Activated CD8-positive, alpha-beta T cell treated with anti-CD3 and anti-CD28 coated beads for 36 hours (primary cell): ENCODE measurements around the gene HSP90B1. TPM values are rescaled to one million over a fixed set of nuclear protein-coding genes. Genes with fewer than 3 reads are reported as not detected.

Experiments used
- ATAC-seq: fragments of 200-7000 bp; cut with Tn5 transposase; one replicate; pipeline ENCODE4 v1.10.0; 2021; ENCODE audit warnings: mild to moderate bottlenecking, moderate library complexity
- CTCF ChIA-PET: fragments of 350-600 bp; sonication (Branson Sonifier 250); formaldehyde crosslinking; loops from one replicate; lab custom pipeline; 2021; ENCODE audit warnings: antibody characterized with exemption; lab: Charles Lee
- POLR2A ChIA-PET: fragments of 350-600 bp; sonication (Branson Sonifier 250); formaldehyde crosslinking; loops from one replicate; lab custom pipeline; 2021; ENCODE audit warnings: antibody characterized with exemption; lab: Charles Lee
- DNase-seq: peaks from one replicate; pipeline ENCODE4 v3.0.0-alpha.2; 2020
- H3K27ac Mint-ChIP-seq: one replicate; pipeline ENCODE4 v1.8.0; 2021; ENCODE audit warnings: mild to moderate bottlenecking, mixed read lengths
- H3K27me3 Mint-ChIP-seq: one replicate; pipeline ENCODE4 v1.8.0; 2021; ENCODE audit warnings: mixed read lengths
- H3K36me3 Mint-ChIP-seq: one replicate; pipeline ENCODE4 v1.8.0; 2021; ENCODE audit warnings: low read depth, mixed read lengths
- H3K4me1 Mint-ChIP-seq: one replicate; pipeline ENCODE4 v1.8.0; 2021; ENCODE audit warnings: low read depth, mixed read lengths
- H3K4me3 Mint-ChIP-seq: one replicate; pipeline ENCODE4 v1.8.0; 2021; ENCODE audit warnings: mild to moderate bottlenecking, moderate library complexity, mixed read lengths
- H3K9me3 Mint-ChIP-seq: one replicate; pipeline ENCODE4 v1.8.0; 2021; ENCODE audit warnings: mixed read lengths
- CTCF ChIP-seq: fragments of 200-600 bp; IDR thresholded peaks from one replicate; pipeline ENCODE4 v1.8.0; 2022; ENCODE audit warnings: antibody characterized with exemption, mild to moderate bottlenecking
- intact Hi-C: fragments of 100-400 bp; cut with micrococcal nuclease; formaldehyde crosslinking; loops from one replicate; pipeline ENCODE4 v1.10.0; 2022
- total RNA-seq, 2 experiments: library from RNA; stranded (reverse); gene quantifications; one replicate each; pipeline ENCODE4 v1.2.3, GENCODE V29; 2021

The HSP90B1 gene
- total RNA-seq = 100 to 1,000 TPM; 412 to 418 TPM

GRCh38 chr12:103930034-103930786 lies at the start of gene HSP90B1:
Gene HSP90B1 (plus strand): TSS chr12:103930410. CDS start chr12:103930516, 106 bp downstream.
- Mint-ChIP-seq H3K4me1 (peaks cover 49% of the 10 kb centered on the region), H3K27ac (peak within 1 kb of the TSS; percentile 99), H3K9me3 (no peaks in the 10 kb centered on the region), H3K36me3 (peaks cover 64% of the 10 kb centered on the region), H3K27me3 (peaks cover 3% of the 10 kb centered on the region), H3K4me3 (peak within 1 kb of the TSS; percentile 87)
- TF ChIP-seq CTCF = no peak
- intact Hi-C loops = loop anchor here (5.0 kb wide), 1 partner anchor 48 kb away; no protein-coding TSS in a partner anchor
- CTCF ChIA-PET = interaction anchor here (0.6 to 4.0 kb wide), 4 partner anchors 26 to 134 kb away, joined by 3 to 16 read pairs (median 5); a partner anchor contains a TSS
- DNase-seq = peak; percentile 100
- ATAC-seq = peak; percentile 63
- POLR2A ChIA-PET = interaction anchor here (0.7 to 7.0 kb wide), 21 partner anchors 10 to 358 kb away, joined by 3 to 90 read pairs (median 6); partner anchors contain the start of genes NFYB, NT5DC3 and TDG

GRCh38 chr12:103881261-103881660 lies 48.9 kb upstream of the HSP90B1 start:
- Mint-ChIP-seq H3K27ac (no peak overlapping the region), H3K4me1 (peaks cover 40% of the 10 kb centered on the region), H3K36me3 (no peaks in the 10 kb centered on the region), H3K4me3 (no peak overlapping the region), H3K27me3 (no peaks in the 10 kb centered on the region), H3K9me3 (no peaks in the 10 kb centered on the region)
- POLR2A ChIA-PET = interaction anchor here (1.0 to 1.8 kb wide), 2 partner anchors 21 to 44 kb away, joined by 3 to 5 read pairs; no protein-coding TSS in a partner anchor
- no peak for TF ChIP-seq CTCF
- CTCF ChIA-PET = interaction anchor here (1.5 to 5.4 kb wide), 2 partner anchors 11 to 227 kb away, joined by 3 to 37 read pairs; no protein-coding TSS in a partner anchor
- no peak for ATAC-seq
- no peak for DNase-seq
- intact Hi-C loops = loop anchor here (5.0 kb wide), 2 partner anchors 51 to 86 kb away; partner anchors contain the start of genes HSP90B1 and TDG

- Mint-ChIP-seq H3K4me3 (no peak overlapping the region), H3K27ac (no peak overlapping the region), H3K36me3 (no peaks in the 10 kb centered on the region), H3K9me3 (no peaks in the 10 kb centered on the region), H3K4me1 (peaks cover 49% of the 10 kb centered on the region), H3K27me3 (no peaks in the 10 kb centered on the region)
- ATAC-seq (no peak), DNase-seq (no peak)
- no peak for TF ChIP-seq CTCF
- ChIA-PET CTCF (interaction anchor here (0.8 to 2.4 kb wide), 10 partner anchors 9 to 227 kb away, joined by 3 to 35 read pairs (median 4); partner anchors contain the start of gene HSP90B1), POLR2A (no interaction called here)
- intact Hi-C loops = loop anchor here (5.0 kb wide), 2 partner anchors 49 to 84 kb away; partner anchors contain the start of genes HSP90B1 and TDG
Observed at GRCh38 chr12:103882861-103883596, 47.2 kb upstream of the HSP90B1 start.

GRCh38 chr12:103883908-103884307 lies 46.3 kb upstream of the HSP90B1 start:
- Mint-ChIP-seq H3K27ac (no peak overlapping the region), H3K9me3 (no peaks in the 10 kb centered on the region), H3K36me3 (no peaks in the 10 kb centered on the region), H3K27me3 (no peaks in the 10 kb centered on the region), H3K4me1 (peaks cover 46% of the 10 kb centered on the region), H3K4me3 (no peak overlapping the region)
- ChIA-PET POLR2A (interaction anchor here (0.9 kb wide), 1 partner anchor 72 kb away, joined by 3 read pairs; no protein-coding TSS in a partner anchor), CTCF (interaction anchor here (0.6 to 2.4 kb wide), 23 partner anchors 11 to 338 kb away, joined by 3 to 35 read pairs (median 3); partner anchors contain the start of genes HSP90B1 and TDG)
- no peak for TF ChIP-seq CTCF
- ATAC-seq (no peak), DNase-seq (no peak)
- intact Hi-C loops = loop anchor here (5.0 kb wide), 2 partner anchors 48 to 83 kb away; partner anchors contain the start of genes HSP90B1 and TDG
